Osteoblast (primary cell): ENCODE results near the gene CLDN5. TPM values are rescaled to one million over a fixed set of nuclear protein-coding genes. Genes with fewer than 3 reads are reported as not detected.

Source experiments
- DNase-seq: peaks from one replicate; pipeline ENCODE4 v3.0.0; 2011; ENCODE audit warnings: low spot score, mixed read lengths; ENCODE audit not compliant: insufficient read length; ENCODE audit errors: missing footprints
- H2AFZ ChIP-seq: 2 replicates; pipeline ENCODE4 v1.6.0; 2011; ENCODE audit warnings: mild to moderate bottlenecking, low read length
- H3K27ac ChIP-seq: 2 replicates; pipeline ENCODE4 v1.5.1; 2011; ENCODE audit warnings: mild to moderate bottlenecking, low read depth, low read length, moderate library complexity
- H3K27me3 ChIP-seq: 2 replicates; pipeline ENCODE4 v1.6.0; 2012; ENCODE audit warnings: mild to moderate bottlenecking, control low read depth, inconsistent platforms, low read length, moderate library complexity; ENCODE audit not compliant: insufficient read depth
- H3K36me3 ChIP-seq: 2 replicates; pipeline ENCODE4 v1.5.1; 2011; ENCODE audit warnings: mild to moderate bottlenecking, low read length, control low read depth, moderate library complexity; ENCODE audit not compliant: insufficient read depth
- H3K4me1 ChIP-seq: 2 replicates; pipeline ENCODE4 v1.5.1; 2011; ENCODE audit warnings: mild to moderate bottlenecking, low read length, control low read depth, moderate library complexity; ENCODE audit not compliant: insufficient read depth
- H3K4me2 ChIP-seq: 2 replicates; pipeline ENCODE4 v1.6.0; 2011; ENCODE audit warnings: mild to moderate bottlenecking, low read length; ENCODE audit not compliant: insufficient read depth
- H3K4me3 ChIP-seq: fragments of 200-600 bp; sonication (generic); 3 replicates; pipeline ENCODE4 v1.5.1; 2012; ENCODE audit warnings: mild to moderate bottlenecking, low read length, inconsistent platforms; ENCODE audit not compliant: insufficient read depth
- H3K79me2 ChIP-seq: 2 replicates; pipeline ENCODE4 v1.6.0; 2012; ENCODE audit warnings: mild to moderate bottlenecking, low read length, control low read depth, inconsistent platforms; ENCODE audit not compliant: insufficient read depth
- H3K9me3 ChIP-seq: 2 replicates; pipeline ENCODE4 v1.5.1; 2011; ENCODE audit warnings: low read depth, low read length, control low read depth
- H4K20me1 ChIP-seq: 2 replicates; pipeline ENCODE4 v1.6.0; 2012; ENCODE audit warnings: mild to moderate bottlenecking, low read length, control low read depth; ENCODE audit not compliant: insufficient read depth
- CTCF ChIP-seq: IDR thresholded peaks from 2 replicates; pipeline ENCODE4 v1.5.1; 2011; ENCODE audit warnings: mild to moderate bottlenecking, low read depth, low read length, moderate library complexity; ENCODE audit errors: extremely low read depth
- total RNA-seq: library from RNA; depleted of rRNA; stranded (reverse); fragments of >200 nt; gene quantifications from 2 replicates; pipeline ENCODE4 v1.2.3, GENCODE V29; 2012

The CLDN5 gene
- total RNA-seq, 1 donor = not detected

- peaks cover 67% of the 10 kb centered on the region for H3K79me2 ChIP-seq
- peaks cover 20% of the 10 kb centered on the region for H3K36me3 ChIP-seq
- H3K4me1 ChIP-seq = peaks cover 22% of the 10 kb centered on the region
- peak; percentile 82 for DNase-seq
- H3K4me3 ChIP-seq = peak overlapping the region; percentile 88
- H3K4me2 ChIP-seq = peak overlapping the region; percentile 82
- H3K27ac ChIP-seq = peak overlapping the region; percentile 100
- peaks cover 30% of the 10 kb centered on the region for H4K20me1 ChIP-seq
- peak overlapping the region; percentile 84 for H2AFZ ChIP-seq
- no peaks in the 10 kb centered on the region for H3K27me3 ChIP-seq
- H3K9me3 ChIP-seq = no peaks in the 10 kb centered on the region
- TF ChIP-seq CTCF = no peak
Observed at GRCh38 chr22:19478045-19478900, 45.9 kb downstream of the CLDN5 start.

GRCh38 chr22:19477321-19478044 is 46.7 kb downstream of the CLDN5 start:
- Histone ChIP-seq H3K4me3 (peak overlapping the region; percentile 88), H3K27ac (peak overlapping the region; percentile 100), H4K20me1 (peaks cover 36% of the 10 kb centered on the region), H3K27me3 (no peaks in the 10 kb centered on the region), H3K79me2 (peaks cover 74% of the 10 kb centered on the region), H3K9me3 (no peaks in the 10 kb centered on the region), H3K4me1 (peaks cover 22% of the 10 kb centered on the region), H3K36me3 (peaks cover 28% of the 10 kb centered on the region), H2AFZ (no peak overlapping the region), H3K4me2 (peak overlapping the region; percentile 82)
- TF ChIP-seq CTCF = peak; percentile 33
- no peak for DNase-seq

GRCh38 chr22:19476023-19476422 is 48.2 kb downstream of the CLDN5 start:
- no peak overlapping the region for H3K27ac ChIP-seq
- no peaks in the 10 kb centered on the region for H3K27me3 ChIP-seq
- H3K4me2 ChIP-seq = no peak overlapping the region
- no peak overlapping the region for H3K4me3 ChIP-seq
- no peak for TF ChIP-seq CTCF
- DNase-seq = no peak
- H2AFZ ChIP-seq = no peak overlapping the region
- H3K36me3 ChIP-seq = peaks cover 41% of the 10 kb centered on the region
- H3K9me3 ChIP-seq = no peaks in the 10 kb centered on the region
- H3K79me2 ChIP-seq = peaks cover 81% of the 10 kb centered on the region
- peaks cover 22% of the 10 kb centered on the region for H3K4me1 ChIP-seq
- H4K20me1 ChIP-seq = peaks cover 40% of the 10 kb centered on the region

- Histone ChIP-seq H3K4me1 (peaks cover 11% of the 10 kb centered on the region), H3K79me2 (peaks cover 77% of the 10 kb centered on the region), H3K27me3 (no peaks in the 10 kb centered on the region), H2AFZ (no peak overlapping the region), H3K27ac (no peak overlapping the region), H3K4me2 (no peak overlapping the region), H3K4me3 (no peak overlapping the region), H4K20me1 (peaks cover 51% of the 10 kb centered on the region), H3K36me3 (peaks cover 64% of the 10 kb centered on the region), H3K9me3 (no peaks in the 10 kb centered on the region)
- DNase-seq = no peak
- peak; percentile 22 for TF ChIP-seq CTCF
Observed at GRCh38 chr22:19473578-19473977, 50.6 kb downstream of the CLDN5 start.
